GM12872 (cell line): Measurements from ENCODE around the gene EHF.

Experiments used
- CTCF ChIP-seq: IDR thresholded peaks from 3 replicates; pipeline ENCODE4 v1.5.1; 2011; ENCODE audit warnings: low read depth, mild to moderate bottlenecking, low read length, moderate library complexity; ENCODE audit not compliant: insufficient read depth

The EHF gene

DNA sequence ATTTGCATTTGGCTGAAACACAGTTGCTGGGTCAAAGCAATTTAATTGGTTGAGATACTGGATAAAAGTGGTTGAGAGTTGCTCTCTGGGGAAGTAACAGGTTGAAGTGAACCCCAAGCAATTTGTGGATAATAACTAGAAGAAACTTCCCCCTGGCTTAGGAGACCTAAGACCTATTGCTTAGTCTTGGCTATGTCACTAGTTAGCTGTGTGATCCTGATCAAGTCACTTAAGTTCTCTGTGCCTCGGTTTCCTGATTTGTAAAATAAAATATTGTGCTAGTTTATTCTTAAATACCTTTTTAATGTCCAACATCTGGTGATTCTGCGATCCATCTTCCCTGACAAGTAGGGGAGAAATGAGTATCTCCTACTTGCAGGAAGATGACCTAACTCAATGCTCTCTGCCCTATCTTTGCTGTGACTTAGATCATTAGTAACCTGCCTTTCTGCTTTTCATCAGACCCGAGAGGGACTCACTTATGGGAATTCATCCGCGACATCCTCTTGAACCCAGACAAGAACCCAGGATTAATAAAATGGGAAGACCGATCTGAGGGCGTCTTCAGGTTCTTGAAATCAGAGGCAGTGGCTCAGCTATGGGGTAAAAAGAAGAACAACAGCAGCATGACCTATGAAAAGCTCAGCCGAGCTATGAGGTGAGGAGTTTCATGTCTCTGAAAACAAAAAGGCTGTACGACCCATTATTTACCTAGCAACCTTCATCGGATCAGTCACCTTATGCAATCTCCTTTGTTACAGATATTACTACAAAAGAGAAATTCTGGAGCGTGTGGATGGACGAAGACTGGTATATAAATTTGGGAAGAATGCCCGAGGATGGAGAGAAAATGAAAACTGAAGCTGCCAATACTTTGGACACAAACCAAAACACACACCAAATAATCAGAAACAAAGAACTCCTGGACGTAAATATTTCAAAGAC is 37.5 kb downstream of the EHF start:
- no peak for TF ChIP-seq CTCF

- TF ChIP-seq CTCF: no peak
Measured at GRCh38 chr11:34659096-34659733, 38.3 kb downstream of the EHF start.

DNA sequence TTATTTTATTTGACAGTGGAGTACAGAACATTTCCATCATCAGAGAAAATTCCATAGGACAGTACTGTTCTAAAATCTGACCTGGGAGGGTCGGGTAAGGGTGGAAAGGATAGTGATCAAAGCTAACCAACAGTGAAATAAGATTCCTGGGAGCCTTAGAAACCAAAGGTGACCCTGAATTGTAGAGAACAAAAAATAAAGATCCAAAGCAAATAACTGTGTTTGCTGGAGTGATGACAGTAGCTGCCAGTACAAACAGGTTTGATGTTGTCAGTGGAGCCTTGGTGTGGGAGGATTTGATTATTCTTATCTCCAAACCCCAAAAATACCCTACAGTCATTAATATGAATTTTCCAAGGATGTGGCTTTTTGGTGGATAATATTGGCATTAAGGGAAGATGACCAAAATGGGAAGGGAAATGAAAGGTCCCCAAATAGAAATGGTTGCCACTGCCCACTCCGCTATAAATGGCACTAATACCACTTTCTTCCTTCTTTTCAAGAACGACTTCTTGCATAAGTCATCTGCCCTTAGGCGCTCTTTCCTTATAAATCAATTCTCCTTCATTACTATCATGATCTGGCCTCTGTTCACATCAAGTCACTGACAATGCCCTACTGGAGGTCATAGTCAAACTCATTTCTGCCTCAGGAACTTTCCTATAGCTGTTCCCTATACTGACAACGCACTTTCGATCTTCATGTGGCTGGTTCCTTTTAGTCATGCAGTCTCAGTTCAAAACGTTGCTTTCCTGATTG is 44.4 kb downstream of the EHF start:
- TF ChIP-seq CTCF: no peak

DNA sequence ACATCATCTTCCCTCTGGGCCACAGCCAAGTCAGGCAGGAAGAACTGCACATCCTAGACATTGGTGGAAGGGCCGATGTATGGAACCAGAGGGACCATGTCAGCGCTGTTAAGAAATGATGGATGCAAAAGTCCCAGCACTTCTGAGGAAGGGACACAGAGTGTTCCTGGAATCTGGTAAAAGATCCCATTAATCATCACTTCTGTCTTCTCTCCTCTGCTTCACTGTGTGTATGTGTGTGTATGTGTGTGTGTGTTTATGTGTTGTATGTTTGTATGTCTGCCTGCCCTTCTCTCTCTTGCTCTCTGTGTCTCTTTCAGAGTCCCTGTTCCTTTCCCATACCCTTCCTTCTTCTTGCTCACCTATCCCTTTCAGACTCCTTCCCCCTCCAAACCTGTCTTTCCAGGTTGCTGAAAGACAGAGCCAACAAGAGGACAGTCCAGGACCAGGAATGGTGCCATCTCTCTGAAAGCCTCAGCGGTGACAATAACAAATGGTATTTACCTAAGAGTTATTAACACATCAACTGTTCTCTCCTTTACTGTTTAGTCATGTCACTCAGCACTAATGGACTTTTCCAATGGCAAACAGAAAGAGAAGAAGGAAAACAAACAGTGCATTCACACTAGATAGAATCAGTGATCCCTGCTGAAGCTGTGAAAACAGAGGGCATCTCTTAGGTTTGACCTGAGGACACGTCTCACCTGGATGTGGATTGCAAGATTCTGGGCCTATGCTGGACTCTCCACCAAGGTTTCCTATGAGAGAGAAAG is 47.1 kb downstream of the EHF start:
- no peak for TF ChIP-seq CTCF

GRCh38 chr11:34668583-34669053 is 47.7 kb downstream of the EHF start:
- no peak for TF ChIP-seq CTCF

- TF ChIP-seq CTCF: no peak
Measured at GRCh38 chr11:34669458-34669857, 48.6 kb downstream of the EHF start.
